Measurements from ENCODE around the gene PPP2R3A.

PPP2R3A gene

GRCh38 chr3:136022529-136023263 lies 57.2 kb downstream of the PPP2R3A start:
- DNase-seq (ENCODE audit: low spot score) = no peak

- DNase-seq (ENCODE audit: low spot score) = no peak
These were observed 57.9 kb downstream of the PPP2R3A start for GRCh38 chr3:136023264-136023978.

GRCh38 chr3:136036306-136036705 lies 70.8 kb downstream of the PPP2R3A start:
- no peak for DNase-seq (ENCODE audit: low spot score)

GRCh38 chr3:136038668-136039067 lies 73.1 kb downstream of the PPP2R3A start:
- DNase-seq (ENCODE audit: low spot score) = no peak

GRCh38 chr3:136042608-136043221 lies 77.2 kb downstream of the PPP2R3A start:
- DNase-seq (ENCODE audit: low spot score) = peak; percentile 62

- DNase-seq (ENCODE audit: low spot score) = no peak
These were observed 79.6 kb downstream of the PPP2R3A start for GRCh38 chr3:136044980-136045745.

- no peak for DNase-seq (ENCODE audit: low spot score)
These were observed 82.5 kb downstream of the PPP2R3A start for GRCh38 chr3:136048068-136048467.

- no peak for DNase-seq (ENCODE audit: low spot score)
These were observed 84.7 kb downstream of the PPP2R3A start for GRCh38 chr3:136050250-136050649.

- DNase-seq (ENCODE audit: low spot score) = no peak
These were observed 90.0 kb downstream of the PPP2R3A start for GRCh38 chr3:136055491-136055890.

GRCh38 chr3:136067211-136067610 lies 101.7 kb downstream of the PPP2R3A start:
- DNase-seq (ENCODE audit: low spot score) = no peak

- peak; percentile 65 for DNase-seq (ENCODE audit: low spot score)
These were observed 103.2 kb downstream of the PPP2R3A start for GRCh38 chr3:136068708-136069107.

- DNase-seq (ENCODE audit: low spot score) = no peak
These were observed 104.4 kb downstream of the PPP2R3A start for GRCh38 chr3:136069933-136070332.

- DNase-seq (ENCODE audit: low spot score) = peak; percentile 70
These were observed 104.8 kb downstream of the PPP2R3A start for GRCh38 chr3:136070334-136070733.

GRCh38 chr3:136070953-136071949 lies 105.7 kb downstream of the PPP2R3A start:
- peak; percentile 14 for DNase-seq (ENCODE audit: low spot score)

GRCh38 chr3:136074546-136075170 lies 109.1 kb downstream of the PPP2R3A start:
- no peak for DNase-seq (ENCODE audit: low spot score)

GRCh38 chr3:136075218-136075808 lies 109.8 kb downstream of the PPP2R3A start:
- peak; percentile 52 for DNase-seq (ENCODE audit: low spot score)

GRCh38 chr3:136075811-136076210 lies 110.3 kb downstream of the PPP2R3A start:
- DNase-seq (ENCODE audit: low spot score) = peak; percentile 10

GRCh38 chr3:136078421-136079364 lies 113.2 kb downstream of the PPP2R3A start:
- DNase-seq (ENCODE audit: low spot score) = peak; percentile 21

All from AG08395 (cell line).